NT2/D1 (cell line): Measurements from ENCODE around the gene HMG20B.

Source experiments
- YY1 ChIP-seq: IDR thresholded peaks from 2 replicates; pipeline ENCODE4 v1.6.1; 2011; ENCODE audit not compliant: insufficient read length, insufficient read depth
- ZNF274 ChIP-seq: IDR thresholded peaks from 2 replicates; pipeline ENCODE4 v1.6.1; 2011; ENCODE audit warnings: mild to moderate bottlenecking, low read depth, low read length

- TF ChIP-seq YY1 (no peak), ZNF274 (no peak)
Observed at GRCh38 chr19:3527238-3527910, 45.4 kb upstream of the HMG20B start.
